ENCODE data around the gene CSRP3.

The CSRP3 gene

DNA sequence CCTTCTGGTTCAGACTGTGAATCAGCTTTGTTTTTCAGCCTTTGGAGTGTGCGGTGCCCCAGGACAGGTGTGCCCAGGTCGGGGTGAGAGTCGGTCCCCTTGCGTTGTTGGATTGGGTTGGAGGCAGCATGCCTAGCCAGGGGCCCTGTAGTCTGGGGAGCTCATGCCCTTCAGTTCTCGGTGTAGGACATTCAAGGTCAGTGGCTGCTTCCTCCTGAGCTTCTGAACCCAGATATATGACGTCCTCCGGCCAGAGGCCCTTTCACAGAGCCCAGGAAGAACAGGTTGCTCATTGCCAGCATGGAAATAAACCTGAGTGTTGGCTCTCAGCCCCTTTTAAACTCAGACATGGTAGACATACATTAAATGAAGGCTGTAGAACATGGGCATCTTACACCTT, 2.7 kb downstream of the CSRP3 start:
- TF ChIP-seq CTCF (conservative IDR thresholded peaks at IDR 0.05; ENCODE audit: low read length) = no peak
- no peak for DNase-seq (ENCODE audit: low read depth)
- H3K4me3 ChIP-seq (ENCODE audit: low read length) = no peak overlapping the region

DNA sequence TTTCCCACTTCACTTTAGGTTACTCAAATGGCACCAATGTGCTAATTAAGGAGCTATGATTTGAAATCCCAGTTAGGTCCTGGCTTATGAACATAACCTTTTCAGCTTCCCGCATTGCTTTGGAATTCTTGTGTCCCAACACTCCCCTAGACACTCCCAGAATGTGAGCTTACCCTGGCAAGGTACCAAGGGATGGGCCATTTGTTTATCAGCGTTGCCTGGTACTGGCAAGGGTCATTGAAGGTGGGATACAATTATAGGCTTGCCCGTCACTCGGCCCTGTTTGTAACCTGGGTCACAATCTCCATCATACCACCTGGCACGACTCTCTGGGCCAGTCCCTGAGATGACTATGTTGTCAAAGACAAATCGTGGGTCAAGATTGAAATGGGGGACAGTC, 5.4 kb downstream of the CSRP3 start:
- no peak for TF ChIP-seq CTCF (conservative IDR thresholded peaks at IDR 0.05; ENCODE audit: low read length)
- H3K4me3 ChIP-seq (ENCODE audit: low read length) = no peak overlapping the region
- DNase-seq (ENCODE audit: low read depth) = no peak

GRCh38 chr11:19194620-19195308, 7.0 kb downstream of the CSRP3 start:
- no peak for DNase-seq (ENCODE audit: low read depth)
- TF ChIP-seq CTCF (conservative IDR thresholded peaks at IDR 0.05; ENCODE audit: low read length) = no peak
- no peak overlapping the region for H3K4me3 ChIP-seq (ENCODE audit: low read length)

- TF ChIP-seq CTCF (conservative IDR thresholded peaks at IDR 0.05; ENCODE audit: low read length) = no peak
- no peak overlapping the region for H3K4me3 ChIP-seq (ENCODE audit: low read length)
- no peak for DNase-seq (ENCODE audit: low read depth)
These were observed 7.9 kb downstream of the CSRP3 start for GRCh38 chr11:19193916-19194315.

GRCh38 chr11:19191530-19192169, 10.1 kb downstream of the CSRP3 start:
- no peak overlapping the region for H3K4me3 ChIP-seq (ENCODE audit: low read length)
- no peak for DNase-seq (ENCODE audit: low read depth)
- no peak for TF ChIP-seq CTCF (conservative IDR thresholded peaks at IDR 0.05; ENCODE audit: low read length)

DNA sequence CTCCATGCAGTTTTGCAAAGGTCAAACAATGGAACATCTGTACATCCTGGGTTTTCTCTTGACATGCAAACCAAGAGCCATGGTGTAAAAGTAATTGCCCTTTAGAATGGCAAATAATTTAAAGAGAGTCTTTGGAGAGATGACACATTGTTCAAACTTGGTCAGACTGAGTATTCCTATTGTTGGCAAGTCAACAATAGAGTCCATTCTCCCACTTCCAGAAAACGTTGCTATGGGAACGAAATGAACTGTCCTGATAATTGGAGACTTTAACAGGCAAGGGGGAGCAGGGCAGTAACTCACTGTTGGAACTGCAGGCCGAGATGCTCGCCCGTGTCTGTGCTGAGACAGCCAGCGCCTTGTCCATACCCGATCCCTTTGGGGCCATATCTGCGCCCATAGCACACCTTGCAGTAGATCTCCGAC, 13.9 kb downstream of the CSRP3 start:
- no peak overlapping the region for H3K4me3 ChIP-seq (ENCODE audit: low read length)
- no peak for DNase-seq (ENCODE audit: low read depth)
- TF ChIP-seq CTCF (conservative IDR thresholded peaks at IDR 0.05; ENCODE audit: low read length) = no peak
